ENCODE data around the gene MTMR3. TPM values are rescaled to one million over a fixed set of nuclear protein-coding genes. Genes with fewer than 3 reads are reported as not detected.

MTMR3 gene
- total RNA-seq, 6 experiments from 2014 or later, result 14.5 to 19.2 (median 18.2) TPM

- H3K27ac ChIP-seq, result no peak overlapping the region
- peaks cover 0 to 67% (median 18%) of the 10 kb centered on the region in 4 donors for H3K36me3 ChIP-seq
- H3K4me1 ChIP-seq, result peaks cover 0 to 7% (median 0%) of the 10 kb centered on the region in 4 donors
- no peak overlapping the region for H3K4me3 ChIP-seq
- 82% methylated on average over 1 of the region's 2 CpGs for WGBS (ENCODE audit: insufficient coverage, low coverage, low lambda C conversion rate, missing lambda C conversion rate)
- H3K9me3 ChIP-seq, result no peaks in the 10 kb centered on the region
- no peaks in the 10 kb centered on the region for H3K27me3 ChIP-seq
- no peak for ATAC-seq
- intact Hi-C loops (cut with DNase I), result no loop called here
- DNase-seq, result no peak
- TF ChIP-seq POLR2A (IDR thresholded peaks at IDR 0.05) (no peak), CTCF (IDR thresholded peaks at IDR 0.05) (no peak)
These were observed 125.4 kb downstream of the MTMR3 start for GRCh38 chr22:30008401-30008800.

- Histone ChIP-seq H3K27me3 (no peaks in the 10 kb centered on the region), H3K9me3 (no peaks in the 10 kb centered on the region), H3K36me3 (peaks cover 0 to 77% (median 18%) of the 10 kb centered on the region in 4 donors), H3K4me1 (peaks cover 0 to 2% (median 0%) of the 10 kb centered on the region in 4 donors), H3K4me3 (no peak overlapping the region), H3K27ac (no peak overlapping the region)
- TF ChIP-seq POLR2A (IDR thresholded peaks at IDR 0.05) (no peak), CTCF (IDR thresholded peaks at IDR 0.05) (no peak)
- ATAC-seq (no peak), DNase-seq (no peak)
- intact Hi-C loops (cut with DNase I), result no loop called here
These were observed 126.5 kb downstream of the MTMR3 start for GRCh38 chr22:30009478-30009877.

GRCh38 chr22:30010789-30011405 is 127.9 kb downstream of the MTMR3 start:
- Histone ChIP-seq H3K4me1 (no peaks in the 10 kb centered on the region), H3K4me3 (no peak overlapping the region), H3K9me3 (no peaks in the 10 kb centered on the region), H3K27ac (no peak overlapping the region), H3K27me3 (no peaks in the 10 kb centered on the region), H3K36me3 (peaks cover 0 to 84% (median 24%) of the 10 kb centered on the region in 4 donors)
- 69% methylated on average over 2 of the region's 2 CpGs for WGBS (ENCODE audit: insufficient coverage, low coverage, low lambda C conversion rate, missing lambda C conversion rate)
- TF ChIP-seq CTCF (IDR thresholded peaks at IDR 0.05) (no peak), POLR2A (IDR thresholded peaks at IDR 0.05) (no peak)
- intact Hi-C loops (cut with DNase I), result loop anchor here in 1 of 2 donors (10.0 kb wide), 1 partner anchor 74 kb away; the partner anchor contains the start of gene HORMAD2
- no peak for DNase-seq
- ATAC-seq, result no peak

- WGBS (ENCODE audit: insufficient coverage, low coverage, low lambda C conversion rate, missing lambda C conversion rate), result 50% methylated on average over 4 of the region's 5 CpGs
- H3K36me3 ChIP-seq, result peaks cover 5 to 84% (median 29%) of the 10 kb centered on the region in 4 donors
- no peaks in the 10 kb centered on the region for H3K9me3 ChIP-seq
- no peaks in the 10 kb centered on the region for H3K4me1 ChIP-seq
- no peak for TF ChIP-seq POLR2A (IDR thresholded peaks at IDR 0.05)
- TF ChIP-seq CTCF (IDR thresholded peaks at IDR 0.05), result no peak
- DNase-seq (no peak), ATAC-seq (no peak)
- H3K27me3 ChIP-seq, result no peaks in the 10 kb centered on the region
- intact Hi-C loops (cut with DNase I), result loop anchor here in 1 of 2 donors (10.0 kb wide), 1 partner anchor 72 kb away; the partner anchor contains the start of gene HORMAD2
- H3K4me3 ChIP-seq, result no peak overlapping the region
- H3K27ac ChIP-seq, result no peak overlapping the region
These were observed 130.2 kb downstream of the MTMR3 start for GRCh38 chr22:30013201-30013600.

Data from right lobe of liver (tissue), 6 donors.